HG03432 (cell line): ENCODE results near the gene PTTG1IP2.

Experiments used
- ATAC-seq: cut with Tn5 transposase; IDR thresholded peaks from one replicate; pipeline ENCODE4 v1.9.1; 2021; ENCODE audit warnings: mild to moderate bottlenecking, moderate library complexity; ENCODE audit not compliant: unreplicated experiment

Gene PTTG1IP2

GRCh38 chr7:90474284-90475210 lies 5.1 kb downstream of the PTTG1IP2 start:
- no peak for ATAC-seq

- no peak for ATAC-seq
Measured at GRCh38 chr7:90483251-90483650, 13.8 kb downstream of the PTTG1IP2 start.

GRCh38 chr7:90484706-90485105 lies 15.3 kb downstream of the PTTG1IP2 start:
- no peak for ATAC-seq

GRCh38 chr7:90485734-90486316 lies 16.4 kb downstream of the PTTG1IP2 start:
- no peak for ATAC-seq

GRCh38 chr7:90487808-90488207 lies 18.4 kb downstream of the PTTG1IP2 start:
- ATAC-seq, result no peak

GRCh38 chr7:90488220-90488619 lies 18.8 kb downstream of the PTTG1IP2 start:
- no peak for ATAC-seq

- no peak for ATAC-seq
Measured at GRCh38 chr7:90492250-90492649, 22.8 kb downstream of the PTTG1IP2 start.

GRCh38 chr7:90495241-90495640 lies 25.8 kb downstream of the PTTG1IP2 start:
- ATAC-seq, result no peak

GRCh38 chr7:90502539-90502938 lies 33.1 kb downstream of the PTTG1IP2 start:
- no peak for ATAC-seq

- ATAC-seq, result no peak
Measured at GRCh38 chr7:90503367-90503766, 33.9 kb downstream of the PTTG1IP2 start.

GRCh38 chr7:90507692-90508091 lies 38.3 kb downstream of the PTTG1IP2 start:
- no peak for ATAC-seq

GRCh38 chr7:90511776-90512175 lies 42.3 kb downstream of the PTTG1IP2 start:
- no peak for ATAC-seq

- no peak for ATAC-seq
Measured at GRCh38 chr7:90512821-90513254, 43.4 kb downstream of the PTTG1IP2 start.

GRCh38 chr7:90516257-90516656 lies 46.8 kb downstream of the PTTG1IP2 start:
- ATAC-seq, result no peak

GRCh38 chr7:90518630-90519029 lies 49.2 kb downstream of the PTTG1IP2 start:
- no peak for ATAC-seq

- no peak for ATAC-seq
Measured at GRCh38 chr7:90520484-90520883, 51.0 kb downstream of the PTTG1IP2 start.

GRCh38 chr7:90530263-90530662 lies 60.8 kb downstream of the PTTG1IP2 start:
- ATAC-seq, result no peak

GRCh38 chr7:90532231-90532929 lies 62.9 kb downstream of the PTTG1IP2 start:
- ATAC-seq, result peak; percentile 67

GRCh38 chr7:90536449-90536848 lies 67.0 kb downstream of the PTTG1IP2 start:
- peak; percentile 73 for ATAC-seq

GRCh38 chr7:90538405-90538804 lies 69.0 kb downstream of the PTTG1IP2 start:
- ATAC-seq, result no peak

- no peak for ATAC-seq
Measured at GRCh38 chr7:90540406-90540805, 71.0 kb downstream of the PTTG1IP2 start.

- no peak for ATAC-seq
Measured at GRCh38 chr7:90551036-90551435, 81.6 kb downstream of the PTTG1IP2 start.
